HL-60 (cell line): ENCODE results near the gene SCUBE1.

ENCODE experiments used
- GABPA ChIP-seq: IDR thresholded peaks from 2 replicates; pipeline ENCODE4 v1.6.1; 2012; ENCODE audit warnings: low read depth
- POLR2AphosphoS5 ChIP-seq: IDR thresholded peaks from 2 replicates; pipeline ENCODE4 v1.6.1; 2012; ENCODE audit warnings: low read depth
- TF ChIP-seq, protein P1 (sequence below): IDR thresholded peaks from one replicate; pipeline ENCODE4 v1.5.1; 2011; ENCODE audit warnings: low read length, control low read depth, inconsistent platforms; ENCODE audit not compliant: insufficient read depth

DNA sequence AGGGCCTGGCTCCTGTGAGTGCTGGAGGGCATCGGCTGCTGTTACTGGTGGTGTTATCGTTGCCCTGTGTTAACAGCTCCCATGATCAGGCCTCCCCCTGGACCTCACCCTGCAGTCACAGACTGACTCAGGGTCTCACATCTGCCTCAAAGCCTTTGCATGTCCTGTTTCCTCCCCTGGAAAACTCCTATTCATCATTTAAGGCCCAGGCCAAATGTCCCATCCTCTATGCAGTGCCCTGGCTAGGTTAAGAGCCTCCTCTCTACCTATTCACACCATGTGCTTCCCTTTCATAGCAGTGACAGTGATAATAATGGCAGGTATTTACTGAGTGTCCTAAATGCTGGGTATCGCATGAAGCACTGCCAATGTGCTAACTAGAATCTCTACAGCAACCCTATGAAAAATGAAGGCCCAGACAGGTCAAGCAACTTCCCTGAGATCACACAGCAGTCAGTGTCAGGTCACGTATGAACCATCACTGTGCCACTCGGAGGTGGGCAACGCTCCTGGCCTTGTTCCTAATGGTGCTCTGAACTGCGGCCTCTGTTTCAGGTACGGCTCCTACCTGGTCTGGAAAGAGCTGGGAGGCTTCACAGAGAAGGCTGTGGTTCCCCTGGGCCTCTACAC, 182.6 kb downstream of the SCUBE1 start:
- TF ChIP-seq, protein P1, sequence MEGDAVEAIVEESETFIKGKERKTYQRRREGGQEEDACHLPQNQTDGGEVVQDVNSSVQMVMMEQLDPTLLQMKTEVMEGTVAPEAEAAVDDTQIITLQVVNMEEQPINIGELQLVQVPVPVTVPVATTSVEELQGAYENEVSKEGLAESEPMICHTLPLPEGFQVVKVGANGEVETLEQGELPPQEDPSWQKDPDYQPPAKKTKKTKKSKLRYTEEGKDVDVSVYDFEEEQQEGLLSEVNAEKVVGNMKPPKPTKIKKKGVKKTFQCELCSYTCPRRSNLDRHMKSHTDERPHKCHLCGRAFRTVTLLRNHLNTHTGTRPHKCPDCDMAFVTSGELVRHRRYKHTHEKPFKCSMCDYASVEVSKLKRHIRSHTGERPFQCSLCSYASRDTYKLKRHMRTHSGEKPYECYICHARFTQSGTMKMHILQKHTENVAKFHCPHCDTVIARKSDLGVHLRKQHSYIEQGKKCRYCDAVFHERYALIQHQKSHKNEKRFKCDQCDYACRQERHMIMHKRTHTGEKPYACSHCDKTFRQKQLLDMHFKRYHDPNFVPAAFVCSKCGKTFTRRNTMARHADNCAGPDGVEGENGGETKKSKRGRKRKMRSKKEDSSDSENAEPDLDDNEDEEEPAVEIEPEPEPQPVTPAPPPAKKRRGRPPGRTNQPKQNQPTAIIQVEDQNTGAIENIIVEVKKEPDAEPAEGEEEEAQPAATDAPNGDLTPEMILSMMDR, result no peak
- TF ChIP-seq POLR2AphosphoS5 (no peak), GABPA (no peak)
